Activated CD8-positive, alpha-beta memory T cell treated with anti-CD3 and anti-CD28 coated beads, Interleukin-2, amount 50 U/mL, for 4 hours (primary cell): ENCODE measurements around the gene KLHL29.

ENCODE experiments used
- DNase-seq: peaks from one replicate; pipeline ENCODE4 v3.0.0-alpha.2; 2020

Gene KLHL29

GRCh38 chr2:23668756-23669304 is 283.9 kb downstream of the KLHL29 start:
- no peak for DNase-seq

DNA sequence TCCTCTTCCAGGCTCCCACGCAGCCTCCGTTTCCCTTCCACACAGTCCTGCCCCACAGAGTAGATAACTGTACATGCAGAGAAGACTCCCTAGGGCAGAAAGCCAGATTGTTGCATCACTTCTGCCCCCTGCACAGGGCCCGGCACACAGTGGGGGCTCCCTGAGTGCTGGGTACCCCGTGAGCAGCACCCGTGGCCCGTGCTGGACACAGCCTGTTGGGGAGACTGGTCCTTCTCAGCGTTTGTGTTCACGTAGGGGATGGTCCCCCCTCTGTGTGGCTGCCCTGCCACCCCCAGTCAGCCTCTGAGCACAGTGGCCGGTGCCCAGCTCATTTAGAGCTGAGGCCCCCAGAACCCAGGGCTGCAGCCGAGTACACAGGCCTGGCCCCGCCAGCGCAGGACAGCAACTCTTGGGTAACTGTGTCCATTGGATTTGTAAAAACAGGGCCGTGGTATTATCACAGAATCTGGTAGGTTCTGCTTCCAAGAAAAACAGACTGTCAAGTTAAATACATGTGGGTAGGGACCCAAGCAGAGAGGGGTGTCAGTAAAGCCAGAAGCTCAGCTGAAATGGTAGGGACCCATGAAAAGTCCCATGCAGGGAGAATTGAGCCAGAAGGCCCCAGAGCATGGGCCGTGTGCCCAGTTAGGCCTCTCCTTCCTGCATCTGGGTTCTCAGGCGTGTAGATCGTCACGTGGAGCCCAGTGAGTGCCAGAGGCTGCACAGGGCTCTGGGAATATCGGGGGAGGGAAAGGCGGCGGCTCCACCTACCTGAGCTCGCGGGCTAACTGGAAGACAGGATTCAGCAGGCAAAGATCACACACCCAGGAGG is 284.6 kb downstream of the KLHL29 start:
- DNase-seq = no peak

DNA sequence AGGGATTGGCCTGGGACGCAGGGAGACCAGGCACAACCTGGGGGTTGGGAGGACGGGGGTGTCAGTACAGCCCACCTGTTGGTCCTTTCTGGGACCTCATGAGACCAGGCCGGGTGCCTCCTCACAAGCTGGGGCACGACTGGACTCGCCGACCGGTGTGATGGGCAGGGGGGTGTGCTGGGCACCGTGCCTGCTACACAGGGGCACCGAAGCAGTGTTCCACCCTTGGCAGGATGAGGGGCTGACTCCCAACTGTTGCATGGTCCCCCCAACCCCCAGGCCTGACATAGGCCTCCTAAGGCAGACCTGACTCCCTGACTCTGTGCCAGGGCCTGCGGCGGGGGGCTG is 285.2 kb downstream of the KLHL29 start:
- DNase-seq = no peak

- no peak for DNase-seq
These were observed 288.1 kb downstream of the KLHL29 start for GRCh38 chr2:23673082-23673481.

GRCh38 chr2:23673830-23674679 is 289.1 kb downstream of the KLHL29 start:
- DNase-seq = no peak

DNA sequence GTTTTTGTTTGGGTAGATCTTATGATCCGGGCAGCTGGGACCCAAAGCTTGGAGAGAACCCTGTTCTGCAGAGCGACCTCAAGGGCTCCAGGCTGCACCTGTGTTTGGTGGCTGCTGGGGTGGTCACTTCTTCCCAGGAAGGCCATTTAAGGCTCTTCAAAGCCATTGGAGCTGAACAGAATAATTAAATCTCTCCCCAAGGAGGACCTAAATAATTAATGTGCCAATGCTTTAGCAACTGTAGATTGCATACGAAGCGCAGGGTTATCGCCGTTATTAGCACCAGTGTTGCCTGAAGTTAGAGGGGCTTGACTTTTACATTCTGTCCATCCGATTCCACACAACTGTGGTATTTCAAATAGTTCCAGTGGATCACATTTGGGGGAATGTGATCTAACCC is 290.5 kb downstream of the KLHL29 start:
- no peak for DNase-seq

GRCh38 chr2:23677836-23678235 is 292.9 kb downstream of the KLHL29 start:
- DNase-seq = no peak

DNA sequence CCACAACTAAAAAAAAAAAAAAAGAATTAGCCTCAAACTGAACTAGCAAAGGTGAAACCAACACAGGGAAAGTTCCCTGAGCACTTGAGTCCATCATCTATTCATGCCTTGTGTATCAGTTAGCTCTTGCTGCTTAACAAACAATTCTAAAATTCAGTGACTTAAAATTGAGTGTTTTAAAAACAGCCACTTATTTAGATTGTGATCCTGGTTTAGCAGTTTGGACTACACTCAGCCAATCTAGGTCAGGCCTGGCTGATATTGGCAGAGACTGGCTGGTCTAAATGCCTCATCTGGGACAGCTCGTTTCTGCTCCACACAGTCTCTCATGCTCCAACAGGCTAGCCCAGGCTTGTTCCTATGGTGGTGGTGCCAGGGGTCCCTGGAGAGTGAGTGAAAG is 294.1 kb downstream of the KLHL29 start:
- DNase-seq = no peak

DNA sequence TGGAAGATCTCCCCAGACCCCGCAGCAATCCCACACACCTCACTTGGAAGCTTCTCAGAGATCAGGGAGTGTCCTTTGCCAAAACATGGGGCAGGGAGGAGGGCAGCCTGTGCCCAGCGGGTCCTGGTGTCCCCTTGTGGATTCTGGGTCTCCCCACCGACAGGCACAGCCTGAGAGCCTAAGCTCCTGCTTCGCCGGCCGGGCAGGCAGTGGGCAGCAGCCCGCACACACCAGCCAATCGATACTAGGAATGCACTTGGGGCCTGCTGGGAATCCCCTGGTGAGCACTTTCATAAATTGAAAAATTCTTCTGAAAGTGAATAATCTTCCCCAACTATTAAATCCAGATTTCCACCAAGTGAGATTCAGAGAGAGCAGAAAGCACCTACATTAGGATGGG is 296.0 kb downstream of the KLHL29 start:
- DNase-seq = no peak

DNA sequence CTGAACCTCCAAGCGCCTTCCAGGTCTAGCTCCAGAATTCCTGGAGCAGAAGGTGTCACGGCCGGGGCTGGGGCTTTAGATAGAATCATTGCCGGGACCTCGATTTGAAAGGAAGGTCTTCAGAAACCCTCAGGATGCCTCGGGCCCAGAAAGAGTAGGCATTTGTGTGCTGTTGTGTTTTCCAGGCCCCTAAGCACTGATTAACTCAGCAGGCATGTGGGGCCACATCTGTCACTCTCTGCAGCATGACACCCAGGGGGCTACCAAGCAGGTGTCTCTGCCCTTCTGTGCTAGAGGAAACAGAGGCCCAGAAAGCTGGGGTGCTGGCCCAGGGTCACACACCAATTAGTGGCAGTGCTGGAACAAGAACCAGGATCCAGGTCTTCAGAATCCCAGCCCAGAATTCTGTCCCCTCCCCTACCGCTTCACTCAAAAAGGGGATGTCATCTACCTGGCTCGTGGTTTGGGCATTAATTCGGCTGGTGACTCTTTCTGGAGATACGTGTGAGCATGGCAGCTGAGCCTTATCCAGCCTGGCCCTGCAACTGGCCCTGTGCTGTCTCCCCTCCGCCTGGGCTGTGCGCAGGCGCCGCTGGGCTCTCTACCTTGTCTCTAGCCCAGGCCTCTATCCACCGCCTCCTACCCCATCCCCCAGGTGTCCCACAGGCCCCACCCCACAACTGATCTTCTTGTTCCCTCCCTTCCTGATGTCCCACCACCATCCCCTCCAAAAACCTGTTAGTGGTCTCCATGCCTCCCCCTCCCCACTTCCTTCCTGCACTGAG is 296.6 kb downstream of the KLHL29 start:
- no peak for DNase-seq

GRCh38 chr2:23682481-23682880 is 297.5 kb downstream of the KLHL29 start:
- DNase-seq = no peak

DNA sequence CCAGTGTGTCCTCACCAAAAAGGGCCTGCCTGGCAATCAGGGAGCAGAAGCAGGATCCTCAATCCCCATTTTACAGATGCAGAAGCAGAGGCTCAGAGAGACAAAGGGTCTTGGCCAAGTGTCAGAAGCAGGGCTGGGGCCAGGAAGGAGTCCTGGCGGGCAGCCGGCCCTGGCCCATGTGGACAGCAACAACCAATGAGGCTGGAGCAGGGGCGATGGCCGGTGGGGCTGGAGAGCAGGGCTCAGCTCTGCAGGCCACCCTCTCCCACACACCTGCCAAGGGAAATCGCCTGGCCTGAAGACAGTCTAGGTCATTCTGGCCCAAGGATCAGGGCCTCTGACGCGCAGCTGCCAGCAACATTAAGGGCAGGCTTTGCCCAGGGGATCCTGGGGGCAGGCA is 298.0 kb downstream of the KLHL29 start:
- no peak for DNase-seq

DNA sequence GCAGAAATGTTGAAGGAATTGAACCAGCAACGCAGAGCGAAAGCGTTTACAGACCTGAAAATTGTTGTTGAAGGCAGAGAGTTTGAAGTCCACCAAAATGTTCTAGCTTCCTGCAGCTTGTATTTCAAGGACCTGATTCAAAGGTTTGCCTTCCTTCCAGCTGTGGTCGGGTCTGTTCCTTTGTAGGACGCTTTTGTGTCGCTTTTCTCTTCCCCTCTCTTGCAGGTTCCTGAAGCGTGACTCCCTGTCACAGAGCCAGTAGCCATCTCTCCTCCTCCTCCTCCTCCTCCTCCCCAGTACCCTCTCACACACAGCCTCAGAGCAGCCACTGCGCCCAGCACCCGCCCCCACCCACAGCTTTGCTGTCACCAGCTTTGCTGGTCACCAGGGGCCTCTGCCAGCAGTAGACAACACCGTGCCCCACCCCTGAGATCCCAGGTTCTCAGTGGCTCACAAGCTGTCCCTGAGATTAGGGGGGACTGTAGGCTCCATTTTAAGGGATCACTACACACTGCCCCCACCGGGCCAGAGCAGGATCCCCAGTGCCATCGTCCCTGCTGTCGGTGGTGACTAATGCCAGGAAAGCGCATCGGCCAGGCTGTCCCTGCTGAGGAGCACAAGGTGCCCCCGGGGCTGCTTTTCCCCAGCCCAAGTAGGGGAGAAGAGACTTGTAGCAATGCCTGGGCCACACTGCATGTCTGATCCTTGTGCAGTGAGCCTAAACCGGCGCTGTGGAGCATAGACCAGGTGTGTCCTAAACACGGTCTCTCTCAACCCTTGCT is 299.6 kb downstream of the KLHL29 start:
- no peak for DNase-seq

DNA sequence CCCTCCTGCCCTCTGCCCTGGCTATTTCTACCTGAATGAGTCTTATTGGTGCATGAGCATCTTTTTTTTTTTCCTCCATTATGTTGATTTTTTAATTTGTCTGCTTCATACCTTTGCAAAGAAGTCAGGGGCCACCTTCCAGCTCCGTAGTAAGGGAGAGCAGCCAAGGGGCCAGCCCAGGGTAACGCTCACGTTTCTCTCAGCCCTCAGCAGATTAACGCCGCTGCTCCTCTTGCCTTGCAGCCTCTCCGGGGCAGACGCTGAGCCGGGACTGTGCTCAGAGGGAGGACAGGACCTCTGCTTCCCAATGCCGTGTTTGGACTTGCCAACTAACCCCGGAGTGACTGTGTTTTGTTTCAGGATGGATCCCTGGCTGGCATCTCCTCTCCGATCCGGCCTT is 300.2 kb downstream of the KLHL29 start:
- DNase-seq = no peak

GRCh38 chr2:23685706-23686105 is 300.7 kb downstream of the KLHL29 start:
- DNase-seq = no peak

- no peak for DNase-seq
These were observed 301.5 kb downstream of the KLHL29 start for GRCh38 chr2:23686405-23687029.

DNA sequence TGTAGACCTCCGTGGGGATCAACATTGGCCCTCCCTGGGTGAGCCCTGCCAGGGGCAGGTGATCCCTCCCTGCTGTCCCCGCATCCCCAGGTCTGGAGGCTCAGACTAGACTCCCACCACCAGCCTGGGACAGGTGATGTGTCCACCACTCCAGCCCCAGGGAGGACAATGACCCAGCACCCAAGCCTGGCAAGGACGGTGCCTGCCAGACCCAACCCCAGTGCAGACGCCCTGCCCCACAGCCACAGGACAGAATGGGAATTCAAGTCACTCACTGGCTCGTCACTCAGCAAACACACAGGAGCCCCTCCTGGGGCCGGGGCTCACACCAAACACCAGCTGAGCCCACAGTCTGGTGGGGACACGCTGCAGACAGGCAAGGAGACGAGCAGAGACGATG is 302.2 kb downstream of the KLHL29 start:
- DNase-seq = no peak

GRCh38 chr2:23687713-23688112 is 302.7 kb downstream of the KLHL29 start:
- DNase-seq = no peak

DNA sequence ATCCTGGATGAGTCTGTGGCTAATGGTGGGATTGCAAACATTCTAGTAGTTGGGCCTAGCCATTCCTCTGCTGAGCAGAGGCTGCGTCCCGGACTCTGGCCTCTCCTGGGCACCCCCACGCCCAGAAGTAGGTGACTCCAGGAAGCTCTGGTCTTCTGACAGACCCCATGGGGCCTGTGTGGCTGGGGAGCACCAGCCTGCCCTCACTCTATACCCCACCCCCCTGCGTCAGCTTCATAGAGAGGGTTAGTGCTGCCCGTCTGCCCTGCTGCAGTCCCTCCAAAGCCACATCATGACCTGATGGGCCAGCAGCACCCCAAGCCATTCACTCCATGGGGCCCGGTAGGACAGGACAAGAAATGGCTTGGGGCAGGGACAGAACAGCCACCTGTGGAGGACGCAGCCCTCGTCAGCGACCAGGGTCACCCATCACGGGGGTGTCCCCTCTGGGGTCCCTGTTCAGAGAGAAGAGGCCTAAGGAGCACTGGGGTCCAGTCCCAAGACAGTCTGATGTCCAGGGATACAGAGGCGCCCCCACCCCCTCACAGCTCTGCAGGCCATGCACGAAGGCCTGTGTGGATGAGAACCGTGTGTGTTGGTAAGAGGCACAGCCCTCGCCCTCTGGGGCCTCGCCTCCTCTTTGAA is 303.6 kb downstream of the KLHL29 start:
- DNase-seq = no peak

- DNase-seq = no peak
These were observed 304.2 kb downstream of the KLHL29 start for GRCh38 chr2:23689131-23689700.

DNA sequence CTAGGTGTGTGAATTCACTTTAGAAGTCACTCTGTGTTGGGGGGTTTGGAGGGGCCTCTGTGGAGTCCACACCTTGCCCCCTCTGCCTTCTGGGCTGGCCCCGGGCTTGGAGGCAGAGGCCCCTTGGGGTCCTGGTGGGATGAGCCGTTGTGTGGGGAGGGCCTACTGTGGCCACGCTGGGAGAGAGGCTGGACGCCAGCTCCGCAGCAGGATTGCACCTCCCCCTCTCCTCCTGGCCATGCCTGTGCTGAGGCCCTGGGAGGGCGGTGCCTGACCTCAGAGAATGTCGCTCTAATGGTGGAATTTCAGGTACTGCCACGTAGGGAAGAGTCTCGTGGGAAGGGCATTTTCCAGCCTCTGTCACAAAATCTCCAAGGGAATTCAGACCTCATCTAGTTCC is 304.9 kb downstream of the KLHL29 start:
- no peak for DNase-seq
